Type B pancreatic cell (in vitro differentiated cells): ENCODE measurements around the gene SFXN5. TPM values are rescaled to one million over a fixed set of nuclear protein-coding genes. Genes with fewer than 3 reads are reported as not detected.

Source experiments
- DNase-seq: peaks from one replicate; pipeline ENCODE4 v3.0.0; 2021; ENCODE audit warnings: mixed read lengths; ENCODE audit not compliant: unreplicated experiment; ENCODE audit errors: extremely low spot score
- H3K27ac Mint-ChIP-seq: 2 replicates; pipeline ENCODE4 v1.8.0; 2021; ENCODE audit warnings: mild to moderate bottlenecking, mixed read lengths
- H3K27me3 Mint-ChIP-seq: 2 replicates; pipeline ENCODE4 v1.8.0; 2021; ENCODE audit warnings: mixed read lengths
- H3K36me3 Mint-ChIP-seq: 2 replicates; pipeline ENCODE4 v1.8.0; 2021; ENCODE audit warnings: mixed read lengths
- H3K4me1 Mint-ChIP-seq: one replicate; pipeline ENCODE4 v1.8.0; 2021; ENCODE audit warnings: mixed read lengths; ENCODE audit not compliant: unreplicated experiment
- H3K4me3 Mint-ChIP-seq: 2 replicates; pipeline ENCODE4 v1.8.0; 2021; ENCODE audit warnings: mild to moderate bottlenecking, mixed read lengths
- H3K9me3 Mint-ChIP-seq: 2 replicates; pipeline ENCODE4 v1.8.0; 2021; ENCODE audit warnings: mixed read lengths
- total RNA-seq: library from RNA; stranded (reverse); gene quantifications from 2 replicates; pipeline ENCODE4 v1.2.1, GENCODE V29; 2021; ENCODE audit warnings: low replicate concordance
- TF ChIP-seq, protein P1 (sequence below): fragments of 200-600 bp; sonication (generic); conservative IDR thresholded peaks from 2 replicates; pipeline ENCODE4 v1.5.0; 2021; ENCODE audit warnings: antibody characterized with exemption, mild to moderate bottlenecking

The SFXN5 gene
- total RNA-seq, 1 donor from 2014 or later = 27.3 TPM

DNA sequence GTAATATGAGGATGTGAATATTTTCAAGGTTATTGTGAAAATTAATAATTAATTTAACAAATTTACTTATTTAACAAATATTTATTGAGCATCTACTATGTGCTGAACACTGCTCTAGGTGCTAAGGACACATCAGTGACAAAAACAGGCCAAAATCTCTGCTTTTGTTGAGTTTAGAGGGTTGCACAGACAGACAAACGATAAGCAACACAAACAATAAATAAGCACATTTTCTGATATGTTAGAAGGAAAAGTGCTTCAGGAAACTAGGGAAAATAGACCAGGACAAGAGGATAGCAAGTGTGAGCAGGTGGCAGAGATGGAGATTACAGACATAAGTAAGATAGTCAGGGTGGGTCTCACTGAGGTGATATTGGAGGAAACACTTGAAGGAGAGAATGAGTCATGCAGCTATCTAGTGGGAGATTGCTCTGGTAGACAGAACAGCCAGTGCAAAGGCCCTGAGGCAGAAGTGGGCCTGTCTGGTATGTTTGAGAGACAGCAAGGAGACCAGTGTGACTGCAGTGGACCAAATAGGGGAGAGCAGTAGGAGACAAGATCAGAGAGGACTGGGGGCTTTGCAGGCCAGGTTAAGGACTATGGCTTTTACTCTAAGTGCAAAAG is 38.3 kb downstream of the SFXN5 start:
- TF ChIP-seq, protein P1, sequence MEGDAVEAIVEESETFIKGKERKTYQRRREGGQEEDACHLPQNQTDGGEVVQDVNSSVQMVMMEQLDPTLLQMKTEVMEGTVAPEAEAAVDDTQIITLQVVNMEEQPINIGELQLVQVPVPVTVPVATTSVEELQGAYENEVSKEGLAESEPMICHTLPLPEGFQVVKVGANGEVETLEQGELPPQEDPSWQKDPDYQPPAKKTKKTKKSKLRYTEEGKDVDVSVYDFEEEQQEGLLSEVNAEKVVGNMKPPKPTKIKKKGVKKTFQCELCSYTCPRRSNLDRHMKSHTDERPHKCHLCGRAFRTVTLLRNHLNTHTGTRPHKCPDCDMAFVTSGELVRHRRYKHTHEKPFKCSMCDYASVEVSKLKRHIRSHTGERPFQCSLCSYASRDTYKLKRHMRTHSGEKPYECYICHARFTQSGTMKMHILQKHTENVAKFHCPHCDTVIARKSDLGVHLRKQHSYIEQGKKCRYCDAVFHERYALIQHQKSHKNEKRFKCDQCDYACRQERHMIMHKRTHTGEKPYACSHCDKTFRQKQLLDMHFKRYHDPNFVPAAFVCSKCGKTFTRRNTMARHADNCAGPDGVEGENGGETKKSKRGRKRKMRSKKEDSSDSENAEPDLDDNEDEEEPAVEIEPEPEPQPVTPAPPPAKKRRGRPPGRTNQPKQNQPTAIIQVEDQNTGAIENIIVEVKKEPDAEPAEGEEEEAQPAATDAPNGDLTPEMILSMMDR = no peak
- H3K27me3 Mint-ChIP-seq = no peaks in the 10 kb centered on the region
- H3K27ac Mint-ChIP-seq = no peak overlapping the region
- peaks cover 3% of the 10 kb centered on the region for H3K36me3 Mint-ChIP-seq
- DNase-seq = no peak
- H3K4me3 Mint-ChIP-seq = no peak overlapping the region
- H3K4me1 Mint-ChIP-seq = peaks cover 6% of the 10 kb centered on the region
- H3K9me3 Mint-ChIP-seq = no peaks in the 10 kb centered on the region

DNA sequence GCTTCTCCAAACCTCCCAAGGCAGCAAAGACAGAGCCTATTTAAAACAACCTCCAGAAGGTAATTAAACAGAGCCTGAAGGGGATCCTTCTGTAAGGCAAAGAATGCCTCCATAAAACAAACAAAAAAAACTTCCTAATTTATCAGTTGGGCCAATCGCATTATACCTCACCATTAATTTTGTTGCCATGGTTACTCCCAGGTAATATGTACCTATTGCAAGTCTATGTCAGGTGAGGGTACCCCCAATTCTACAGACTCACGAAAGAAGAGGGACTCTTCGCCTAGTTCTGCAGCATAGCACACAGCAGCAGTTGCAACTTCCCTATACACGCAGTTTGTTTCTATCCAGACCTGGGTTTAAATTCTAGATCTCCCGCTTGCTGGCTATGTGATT is 38.8 kb downstream of the SFXN5 start:
- TF ChIP-seq, protein P1 = no peak
- Mint-ChIP-seq H3K4me3 (no peak overlapping the region), H3K27me3 (no peaks in the 10 kb centered on the region), H3K36me3 (peaks cover 3% of the 10 kb centered on the region), H3K4me1 (peaks cover 6% of the 10 kb centered on the region), H3K27ac (no peak overlapping the region), H3K9me3 (no peaks in the 10 kb centered on the region)
- DNase-seq = no peak

DNA sequence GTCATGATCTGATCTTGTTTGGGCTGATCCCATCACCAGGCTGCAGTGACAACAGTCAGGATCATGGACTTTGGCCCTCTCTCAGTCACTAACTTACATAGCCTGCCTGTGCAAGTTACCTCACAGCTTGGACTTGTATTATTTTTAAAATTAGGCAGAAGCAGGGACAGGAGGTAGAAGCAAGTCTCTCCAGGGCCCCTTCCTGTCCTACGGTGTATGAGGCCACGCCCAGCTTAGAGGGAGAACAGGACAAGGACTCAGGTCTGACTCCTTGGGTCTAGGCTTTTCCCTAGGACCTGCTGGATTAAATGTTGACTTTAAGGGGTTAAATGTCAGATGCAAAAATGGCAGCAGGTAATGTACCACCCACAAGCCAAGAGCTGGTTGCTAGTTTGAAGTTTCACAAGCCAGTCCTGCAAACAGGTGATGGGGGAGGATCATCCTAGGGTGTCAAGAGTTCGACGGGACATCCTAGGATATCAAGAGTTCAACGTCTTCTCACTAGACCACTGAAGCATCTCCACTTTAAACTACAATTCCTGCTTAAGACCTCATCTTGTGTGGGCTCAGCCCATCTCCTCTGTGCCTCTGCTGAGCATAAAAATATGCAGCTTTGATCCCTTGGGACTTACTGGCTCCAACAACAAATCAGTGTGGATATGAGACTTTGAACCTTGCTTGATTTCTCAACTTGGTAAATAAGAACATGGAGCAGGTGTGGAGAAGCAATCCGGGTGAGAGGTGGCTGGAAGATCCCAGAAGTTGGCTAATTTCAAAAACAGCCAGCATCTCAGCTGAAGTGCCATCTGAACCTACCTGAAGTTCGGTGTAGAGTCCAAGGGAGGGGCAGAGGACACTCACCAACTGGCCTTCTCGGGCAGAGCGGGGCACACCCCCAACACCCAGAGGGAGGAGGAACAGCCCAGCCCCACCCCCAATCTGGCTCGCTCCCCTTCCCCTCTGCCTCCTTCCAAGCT is 39.5 kb downstream of the SFXN5 start:
- H3K36me3 Mint-ChIP-seq = peaks cover 3% of the 10 kb centered on the region
- DNase-seq = no peak

DNA sequence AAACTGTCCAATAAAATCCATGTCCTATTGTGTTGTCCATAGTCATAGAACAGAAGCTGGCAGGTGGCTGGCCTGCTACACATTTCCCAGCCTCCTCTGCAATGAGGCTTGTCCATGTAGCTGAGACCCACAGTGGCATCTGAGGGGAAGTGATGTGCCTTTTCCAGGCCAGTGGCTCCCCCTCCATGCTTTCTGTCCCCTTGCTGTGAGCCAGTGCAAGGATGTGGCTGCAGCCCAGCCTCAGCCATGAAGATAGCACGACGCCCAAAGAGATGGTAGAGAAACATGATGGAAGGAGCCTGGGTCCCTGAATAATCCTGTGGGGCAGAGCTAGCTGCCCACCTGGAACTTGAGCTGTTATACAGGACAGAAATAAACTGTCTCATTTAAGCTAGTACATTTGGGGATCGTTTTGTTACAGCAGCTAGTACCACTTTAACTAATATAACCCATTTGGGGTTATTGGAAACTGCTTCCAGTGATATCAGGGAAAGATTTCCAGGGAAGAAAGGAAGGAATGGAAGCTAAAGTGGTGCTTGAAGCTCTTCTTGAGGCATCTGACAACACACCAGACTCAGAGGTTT is 40.3 kb downstream of the SFXN5 start:
- Mint-ChIP-seq H3K36me3 (peaks cover 3% of the 10 kb centered on the region), H3K9me3 (no peaks in the 10 kb centered on the region), H3K27me3 (no peaks in the 10 kb centered on the region), H3K27ac (no peak overlapping the region), H3K4me3 (no peak overlapping the region), H3K4me1 (peaks cover 6% of the 10 kb centered on the region)
- TF ChIP-seq, protein P1 = no peak
- DNase-seq = no peak

More for the DNA sequence above, 39.5 kb downstream of the SFXN5 start:
- no peak overlapping the region for H3K4me3 Mint-ChIP-seq
- peak overlapping the region; percentile 62 for H3K27ac Mint-ChIP-seq
- H3K9me3 Mint-ChIP-seq = no peaks in the 10 kb centered on the region
- H3K4me1 Mint-ChIP-seq = peaks cover 6% of the 10 kb centered on the region
- TF ChIP-seq, protein P1 = no peak
- no peaks in the 10 kb centered on the region for H3K27me3 Mint-ChIP-seq

DNA sequence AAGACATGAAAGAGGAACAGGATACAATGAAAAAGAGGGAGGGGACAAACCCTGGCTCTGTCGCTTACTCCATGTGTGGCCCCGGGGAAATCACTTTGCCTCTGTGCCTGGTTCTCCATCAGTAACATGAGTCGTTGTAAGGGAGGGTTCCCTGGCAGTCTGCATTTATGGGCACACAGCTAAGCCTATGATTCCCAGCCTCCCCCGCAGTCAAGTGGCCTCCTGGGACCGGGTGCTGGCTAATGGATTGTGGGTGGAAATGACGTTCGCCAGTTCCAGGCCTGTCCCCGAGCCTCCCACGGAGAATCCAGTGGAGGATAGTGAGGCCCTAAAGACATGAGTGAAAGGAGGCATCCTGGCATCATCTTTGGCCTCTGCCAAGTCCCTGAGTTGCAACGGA is 42.7 kb downstream of the SFXN5 start:
- no peaks in the 10 kb centered on the region for H3K27me3 Mint-ChIP-seq
- H3K9me3 Mint-ChIP-seq = no peaks in the 10 kb centered on the region
- no peak for DNase-seq
- H3K4me1 Mint-ChIP-seq = peaks cover 6% of the 10 kb centered on the region
- H3K36me3 Mint-ChIP-seq = peaks cover 4% of the 10 kb centered on the region
- TF ChIP-seq, protein P1 = no peak
- H3K27ac Mint-ChIP-seq = no peak overlapping the region
- no peak overlapping the region for H3K4me3 Mint-ChIP-seq
